Ramos (cell line): ENCODE measurements around the gene TMEM266.

ENCODE experiments used
- in situ Hi-C: fragments of 300-500 bp; cut with MboI; formaldehyde crosslinking; loops from one replicate; pipeline ENCODE4 v1.14.3; 2022; ENCODE audit warnings: low sequenced_read_pairs; ENCODE audit not compliant: unreplicated experiment

TMEM266 gene

GRCh38 chr15:76117181-76117580 is 57.4 kb downstream of the TMEM266 start:
- in situ Hi-C loops: no loop called here

- in situ Hi-C loops: no loop called here
Measured at GRCh38 chr15:76118767-76119166, 59.0 kb downstream of the TMEM266 start.

DNA sequence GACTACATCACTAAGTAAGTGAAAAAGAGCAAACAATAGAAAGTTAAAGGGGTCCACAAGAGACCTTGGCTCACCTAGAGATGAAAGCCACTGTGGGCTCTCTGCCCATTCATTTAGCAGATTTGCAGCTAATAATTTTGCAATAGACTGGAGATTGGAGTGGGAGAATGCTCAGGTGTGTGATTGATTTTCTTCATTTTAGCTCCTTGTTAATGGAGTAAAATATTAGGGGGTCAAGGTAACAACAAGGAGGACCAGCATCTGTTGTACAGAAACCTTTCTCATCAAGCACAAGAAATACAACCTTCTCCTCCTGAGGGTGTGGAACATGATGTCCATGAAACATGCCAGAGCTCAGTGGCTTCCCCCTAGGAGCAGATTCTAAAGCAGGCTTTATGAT is 63.2 kb downstream of the TMEM266 start:
- in situ Hi-C loops: no loop called here

GRCh38 chr15:76127169-76127568 is 67.4 kb downstream of the TMEM266 start:
- in situ Hi-C loops: no loop called here

DNA sequence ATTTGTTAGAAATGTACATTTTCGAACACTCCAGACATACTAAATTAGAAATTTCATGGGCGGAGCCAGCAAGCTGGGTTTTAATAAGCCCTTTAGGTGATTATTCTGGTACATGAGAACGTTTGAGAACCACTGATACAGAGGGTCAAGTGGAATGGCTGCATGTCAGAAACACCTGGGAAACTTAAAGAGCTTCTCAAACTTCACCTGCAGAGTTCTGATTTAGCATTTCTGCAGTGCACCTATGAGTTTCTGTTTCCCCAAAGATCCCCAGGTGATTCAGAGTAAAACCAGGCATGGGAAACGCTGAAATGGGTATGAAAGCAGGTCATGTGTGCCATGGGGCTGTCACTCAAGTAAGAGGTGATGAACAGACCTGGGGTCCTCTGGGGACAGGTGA is 68.1 kb downstream of the TMEM266 start:
- in situ Hi-C loops: no loop called here

- in situ Hi-C loops: no loop called here
Measured at GRCh38 chr15:76134537-76134936, 74.8 kb downstream of the TMEM266 start.

DNA sequence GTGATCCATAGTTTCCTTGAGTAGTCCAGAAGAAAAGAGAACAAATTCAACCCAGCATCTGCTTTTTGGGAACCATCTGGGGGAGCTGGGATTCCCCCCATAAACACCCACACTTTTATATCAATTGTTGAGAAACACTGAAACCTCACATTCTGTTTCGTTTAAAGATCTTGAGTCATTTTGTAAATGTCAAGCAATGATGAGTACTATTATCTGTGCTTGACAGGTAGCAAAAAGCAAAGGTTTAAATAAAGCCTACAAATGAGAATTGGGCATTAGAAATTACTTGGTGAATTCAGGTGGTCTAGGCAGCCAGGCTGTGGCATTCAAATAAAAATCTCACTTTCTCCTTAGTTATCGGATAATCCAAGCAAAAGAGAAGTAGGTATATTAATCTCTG is 75.7 kb downstream of the TMEM266 start:
- in situ Hi-C loops: no loop called here

DNA sequence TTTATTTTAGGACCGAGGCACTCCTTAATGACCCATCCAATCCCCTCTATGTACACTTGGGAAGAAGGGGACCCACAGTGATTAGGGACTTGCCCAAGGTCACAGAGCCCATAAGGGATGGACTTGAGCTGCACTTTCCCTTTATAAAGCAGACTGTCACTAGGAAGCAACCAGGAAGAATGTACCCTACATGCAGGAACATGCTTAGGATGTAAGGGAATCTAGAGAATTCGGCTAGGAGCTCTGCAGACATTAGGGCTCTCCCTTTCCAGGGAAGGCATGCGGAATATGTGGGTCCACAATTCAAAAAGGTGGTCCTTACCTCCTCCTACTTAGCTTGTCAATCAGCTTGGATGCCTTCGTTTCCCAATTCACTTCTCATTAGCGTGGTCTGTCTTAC is 78.7 kb downstream of the TMEM266 start:
- in situ Hi-C loops: no loop called here

GRCh38 chr15:76139368-76140073 is 79.7 kb downstream of the TMEM266 start:
- in situ Hi-C loops: loop anchor here (10.0 kb wide), 2 partner anchors 85 to 325 kb away; partner anchors contain the start of gene TMEM266

GRCh38 chr15:76140074-76140464 is 80.3 kb downstream of the TMEM266 start:
- in situ Hi-C loops: loop anchor here (10.0 kb wide), 2 partner anchors 85 to 325 kb away; partner anchors contain the start of gene TMEM266

DNA sequence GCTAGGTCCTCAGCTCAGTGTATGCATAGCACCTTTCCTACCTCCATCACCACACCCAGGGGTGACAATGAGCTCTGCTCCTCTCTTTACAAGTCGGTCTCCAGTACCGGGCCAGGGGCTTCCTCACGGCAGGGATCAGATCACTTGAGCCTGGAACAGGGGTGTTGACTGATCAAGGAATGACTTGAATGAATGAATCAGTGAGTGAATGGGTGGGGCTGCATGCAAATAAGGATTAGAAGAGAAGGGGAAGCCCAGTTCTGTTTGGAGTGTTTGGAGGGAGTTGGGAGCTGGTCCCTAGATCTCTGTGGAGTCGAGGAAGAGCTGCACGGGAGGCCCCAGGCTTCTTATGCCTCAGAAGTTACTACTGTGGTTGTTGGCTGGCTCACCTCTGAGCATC is 87.0 kb downstream of the TMEM266 start:
- in situ Hi-C loops: loop anchor here (10.0 kb wide), 2 partner anchors 92 to 332 kb away; partner anchors contain the start of gene TMEM266

DNA sequence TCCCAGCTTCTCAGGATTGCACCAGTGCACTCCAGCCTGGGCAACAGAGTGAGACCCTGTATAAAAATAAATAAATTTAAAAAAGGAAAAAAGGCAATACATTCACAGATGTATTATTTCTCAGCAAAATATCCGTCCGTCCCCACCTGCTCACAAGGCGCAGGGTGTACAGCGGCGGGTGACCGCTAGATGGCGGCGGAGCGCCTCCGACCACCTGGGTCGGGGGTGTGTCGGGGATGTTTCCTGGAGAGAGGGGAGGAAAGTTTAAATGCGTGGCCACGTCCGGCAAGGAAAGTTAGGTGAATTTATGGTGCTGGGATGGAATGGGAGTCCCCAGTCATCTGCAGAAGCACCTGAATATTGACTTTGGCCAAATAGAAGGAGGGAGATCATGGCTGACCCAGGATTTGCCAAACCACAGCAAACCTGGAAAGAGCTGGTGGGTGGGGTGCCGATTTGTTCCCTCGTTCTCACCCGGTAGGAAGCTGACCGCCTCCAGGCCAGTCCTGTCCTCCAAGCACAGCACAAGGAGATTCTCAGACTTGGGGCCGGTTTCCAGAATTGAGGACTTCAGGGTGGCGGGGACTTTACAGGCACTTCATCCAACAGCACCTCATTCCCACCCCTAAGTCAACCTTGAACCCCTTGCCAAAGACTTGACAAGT is 88.3 kb downstream of the TMEM266 start:
- in situ Hi-C loops: loop anchor here (10.0 kb wide), 2 partner anchors 93 to 333 kb away; partner anchors contain the start of gene TMEM266

DNA sequence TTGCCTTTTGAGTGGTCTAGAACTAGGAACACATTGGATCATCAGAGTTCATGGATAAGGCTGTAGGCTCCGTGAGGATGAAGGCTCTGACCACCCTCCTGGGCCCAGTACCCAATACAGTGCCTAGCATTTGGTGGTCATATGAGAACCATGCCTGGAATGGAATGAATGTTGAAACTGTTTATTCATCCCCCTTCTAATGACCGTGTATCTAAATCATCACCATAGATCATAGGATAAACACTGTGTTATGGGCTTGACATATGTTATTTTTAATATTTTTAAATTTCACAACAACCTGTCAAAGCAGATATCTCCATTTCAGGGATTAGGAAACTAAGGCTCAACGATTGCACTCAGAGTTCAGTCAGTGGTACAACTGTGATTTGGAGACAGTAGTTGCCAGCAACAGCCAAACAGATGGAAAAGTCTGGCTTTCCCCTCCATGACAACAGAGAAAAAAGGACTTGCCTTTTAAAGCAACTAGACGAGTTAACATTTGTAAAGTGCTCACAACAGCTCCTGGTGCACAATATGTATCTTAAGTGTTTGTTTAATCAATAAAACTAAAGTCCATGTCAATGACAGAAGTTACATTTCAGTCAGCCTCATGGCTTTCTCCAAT is 89.6 kb downstream of the TMEM266 start:
- in situ Hi-C loops: loop anchor here (10.0 kb wide), 2 partner anchors 95 to 335 kb away; partner anchors contain the start of gene TMEM266

DNA sequence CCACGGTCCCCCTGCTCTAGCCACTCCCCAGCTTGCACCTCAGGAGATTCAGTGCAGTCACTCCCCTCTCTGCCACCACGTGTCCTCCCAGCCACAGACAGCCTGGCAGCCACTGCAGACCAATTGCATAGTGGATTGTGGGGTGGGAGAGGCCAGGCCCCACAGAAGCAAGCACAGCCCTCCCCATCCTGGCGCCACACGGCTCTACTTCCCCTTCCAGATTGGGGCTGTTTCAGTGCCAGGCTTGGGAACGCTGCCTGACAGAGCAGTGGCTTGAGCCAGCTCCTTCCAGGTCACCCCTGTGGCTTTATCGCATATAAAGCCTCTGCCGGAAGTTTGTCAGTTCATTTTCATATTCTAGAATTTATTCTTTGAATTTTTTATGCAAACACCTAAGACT is 90.7 kb downstream of the TMEM266 start:
- in situ Hi-C loops: no loop called here

- in situ Hi-C loops: no loop called here
Measured at GRCh38 chr15:76150971-76151598, 91.3 kb downstream of the TMEM266 start.

DNA sequence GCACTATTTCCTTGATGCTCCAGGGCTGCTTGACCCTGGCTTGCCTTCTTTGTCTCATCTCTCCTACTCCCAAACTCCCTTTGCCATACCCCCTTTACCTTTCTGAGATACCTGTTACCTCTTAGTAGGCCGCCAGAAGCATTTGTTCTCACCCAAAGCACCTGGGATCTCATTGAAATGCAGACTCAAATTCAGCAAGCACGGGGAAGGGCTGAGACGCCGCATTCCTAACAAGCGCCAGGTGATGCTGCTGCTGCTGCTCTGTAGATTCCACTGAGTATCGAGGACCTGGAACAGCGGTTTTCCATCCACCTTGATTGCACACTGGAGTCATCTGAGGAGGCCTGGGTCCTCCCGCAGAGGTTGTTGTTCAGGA is 91.8 kb downstream of the TMEM266 start:
- in situ Hi-C loops: no loop called here

- in situ Hi-C loops: no loop called here
Measured at GRCh38 chr15:76152197-76152596, 92.4 kb downstream of the TMEM266 start.

- in situ Hi-C loops: no loop called here
Measured at GRCh38 chr15:76153241-76154197, 93.7 kb downstream of the TMEM266 start.

DNA sequence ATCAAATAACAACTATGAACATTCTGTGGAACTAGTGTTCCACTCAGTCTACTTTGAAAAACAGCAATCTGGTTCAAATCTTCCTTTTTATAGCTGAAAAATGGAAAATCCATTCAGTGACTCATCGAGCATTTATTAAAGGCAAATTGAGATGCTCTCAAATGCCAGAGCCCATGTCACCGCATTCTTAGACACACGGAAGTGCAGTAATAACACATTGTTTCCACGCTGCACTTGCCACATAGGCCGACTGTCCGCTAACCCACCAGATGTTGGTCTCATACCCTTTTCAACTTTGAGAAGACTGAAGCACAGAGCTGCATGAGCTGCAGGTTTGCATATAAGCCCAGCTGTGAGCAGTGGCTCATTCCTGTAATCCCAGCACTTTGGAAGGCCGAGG is 95.9 kb downstream of the TMEM266 start:
- in situ Hi-C loops: no loop called here

DNA sequence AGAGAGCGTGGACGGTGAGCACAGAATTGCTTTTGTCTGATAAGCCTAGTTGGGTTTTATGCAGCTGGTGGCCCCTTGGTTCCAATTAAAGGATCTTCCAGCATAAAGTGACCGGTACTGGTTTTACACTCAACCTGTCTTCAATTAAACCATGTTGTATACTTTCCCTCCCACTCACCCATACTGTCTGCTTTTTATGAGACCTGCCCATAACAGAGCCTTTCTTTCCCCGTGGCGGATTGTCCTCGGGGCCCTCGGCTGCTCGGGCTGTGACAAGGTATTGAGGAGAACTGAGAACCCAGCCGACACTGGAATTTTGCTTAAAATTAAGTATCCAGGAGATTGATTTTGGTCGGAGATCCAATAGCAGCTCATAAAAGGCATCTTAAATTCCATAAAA is 98.4 kb downstream of the TMEM266 start:
- in situ Hi-C loops: no loop called here
